Keratinocyte (primary cell): Measurements from ENCODE around the gene C3orf33. TPM values are rescaled to one million over a fixed set of nuclear protein-coding genes. Genes with fewer than 3 reads are reported as not detected.

Source experiments
- DNase-seq: peaks from one replicate; pipeline ENCODE4 v3.0.0-alpha.2; 2011; ENCODE audit warnings: low read depth, missing footprints, low spot score
- FAIRE-seq: peaks from 2 replicates; lab custom pipeline; 2011; peaks lifted over from hg19 to GRCh38; lab: Jason Lieb, UNC
- H2AFZ ChIP-seq: 2 replicates; pipeline ENCODE4 v1.6.0; 2012; ENCODE audit warnings: low read length, control low read depth, inconsistent platforms; ENCODE audit not compliant: control insufficient read depth
- H3K27ac ChIP-seq: 2 replicates; pipeline ENCODE4 v1.5.1; 2011; ENCODE audit warnings: low read length; ENCODE audit not compliant: control insufficient read depth, insufficient read depth
- H3K27me3 ChIP-seq: 3 replicates; pipeline ENCODE4 v1.6.0; 2011; ENCODE audit warnings: low read length; ENCODE audit not compliant: control insufficient read depth, insufficient read depth; ENCODE audit errors: extremely low read depth
- H3K36me3 ChIP-seq, 2 experiments: 2 replicates in 1 of 2; 3 replicates in 1 of 2; pipeline ENCODE4 v1.5.1; 2011; ENCODE audit warnings: low read length in 2 of 2, mild to moderate bottlenecking in 1 of 2; ENCODE audit not compliant: control insufficient read depth in 2 of 2, insufficient read depth in 2 of 2; ENCODE audit errors: extremely low read depth in 1 of 2
- H3K4me1 ChIP-seq: 3 replicates; pipeline ENCODE4 v1.5.1; 2011; ENCODE audit warnings: low read length; ENCODE audit not compliant: control insufficient read depth, insufficient read depth; ENCODE audit errors: extremely low read depth
- H3K4me2 ChIP-seq: 3 replicates; pipeline ENCODE4 v1.6.0; 2011; ENCODE audit warnings: low read depth, low read length; ENCODE audit not compliant: control insufficient read depth, insufficient read depth; ENCODE audit errors: extremely low read depth
- H3K4me3 ChIP-seq, 3 experiments: fragments of 200-600 bp in 1 of 3; sonication (generic) in 1 of 3; 2 replicates in 2 of 3; 3 replicates in 1 of 3; pipeline ENCODE4 v1.5.1; 2011 to 2016; ENCODE audit warnings: low read length in 3 of 3, mild to moderate bottlenecking in 3 of 3, control low read depth in 2 of 3, inconsistent platforms in 1 of 3, low read depth in 1 of 3, mixed read lengths in 1 of 3, mixed run types in 1 of 3, moderate library complexity in 1 of 3; ENCODE audit not compliant: control insufficient read depth in 2 of 3, insufficient read depth in 2 of 3; ENCODE audit errors: extremely low read depth in 1 of 3
- H3K79me2 ChIP-seq: 2 replicates; pipeline ENCODE4 v1.6.0; 2012; ENCODE audit warnings: low read length; ENCODE audit not compliant: control insufficient read depth, insufficient read depth
- H3K9ac ChIP-seq: 3 replicates; pipeline ENCODE4 v1.6.0; 2011; ENCODE audit warnings: low read length; ENCODE audit not compliant: control insufficient read depth, insufficient read depth; ENCODE audit errors: extremely low read depth
- H3K9me1 ChIP-seq: 3 replicates; pipeline ENCODE4 v1.6.0; 2011; ENCODE audit warnings: low read length; ENCODE audit not compliant: control insufficient read depth, insufficient read depth; ENCODE audit errors: extremely low read depth
- H3K9me3 ChIP-seq: 2 replicates; pipeline ENCODE4 v1.5.1; 2012; ENCODE audit warnings: low read depth, low read length; ENCODE audit not compliant: control insufficient read depth
- H4K20me1 ChIP-seq: 3 replicates; pipeline ENCODE4 v1.6.0; 2011; ENCODE audit warnings: low read length; ENCODE audit not compliant: control insufficient read depth, insufficient read depth; ENCODE audit errors: extremely low read depth
- EZH2 ChIP-seq: IDR thresholded peaks from one replicate; pipeline ENCODE4 v1.6.1; 2012; ENCODE audit warnings: inconsistent platforms, mild to moderate bottlenecking, low read length, moderate library complexity
- dilution Hi-C: fragments of 300-500 bp; cut with MboI; formaldehyde crosslinking; loops from one replicate; pipeline ENCODE4 v1.7.0; 2020; ENCODE audit warnings: low sequenced_read_pairs; ENCODE audit not compliant: extremely low pct_ligation_motif_present
- polyA plus RNA-seq, 5 experiments: library from polyadenylated mRNA; depleted of rRNA in 3 of 5; stranded (reverse) in 3 of 5; stranded (forward) in 1 of 5; unstranded in 1 of 5; fragments of >200 nt; gene quantifications; 1 replicate in 1 of 5; 2 replicates in 3 of 5; 3 replicates in 1 of 5; pipeline versions ENCODE4 v1.2.1 to v1.2.3, GENCODE V29; 2011 to 2012; ENCODE audit warnings: missing spikeins in 2 of 5, low read depth in 1 of 5, low replicate concordance in 1 of 5
- TF ChIP-seq, protein P1 (sequence below), 3 experiments: IDR thresholded peaks in 1 of 3; conservative IDR thresholded peaks in 1 of 3; optimal IDR thresholded peaks in 1 of 3; 2 replicates in 2 of 3; 3 replicates in 1 of 3; pipeline versions ENCODE3 to v1.5.1; 2011; ENCODE audit warnings: low read length in 3 of 3, mild to moderate bottlenecking in 3 of 3, moderate library complexity in 2 of 3, control low read depth in 1 of 3, inconsistent platforms in 1 of 3; ENCODE audit not compliant: insufficient read depth in 2 of 3; ENCODE audit errors: extremely low read depth in 1 of 3

The C3orf33 gene
- polyA plus RNA-seq, 1 donor (not counting 4 experiments of a cell fraction or from before 2014, with no cell fraction given): 2.9 TPM

GRCh38 chr3:155741603-155742002 lies 64.5 kb downstream of the C3orf33 start:
- Histone ChIP-seq H3K27me3 (peaks cover 36% of the 10 kb centered on the region), H3K79me2 (no peaks in the 10 kb centered on the region), H4K20me1 (no peaks in the 10 kb centered on the region), H3K27ac (no peak overlapping the region), H3K9me1 (no peaks in the 10 kb centered on the region), H3K9me3 (no peaks in the 10 kb centered on the region), H2AFZ (no peak overlapping the region), H3K4me3 (no peak overlapping the region), H3K9ac (no peak overlapping the region), H3K36me3 (no peaks in the 10 kb centered on the region), H3K4me1 (peaks cover 13% of the 10 kb centered on the region), H3K4me2 (no peak overlapping the region)
- dilution Hi-C loops: no loop called here
- no peak for DNase-seq
- no peak for TF ChIP-seq EZH2
- TF ChIP-seq, protein P1, sequence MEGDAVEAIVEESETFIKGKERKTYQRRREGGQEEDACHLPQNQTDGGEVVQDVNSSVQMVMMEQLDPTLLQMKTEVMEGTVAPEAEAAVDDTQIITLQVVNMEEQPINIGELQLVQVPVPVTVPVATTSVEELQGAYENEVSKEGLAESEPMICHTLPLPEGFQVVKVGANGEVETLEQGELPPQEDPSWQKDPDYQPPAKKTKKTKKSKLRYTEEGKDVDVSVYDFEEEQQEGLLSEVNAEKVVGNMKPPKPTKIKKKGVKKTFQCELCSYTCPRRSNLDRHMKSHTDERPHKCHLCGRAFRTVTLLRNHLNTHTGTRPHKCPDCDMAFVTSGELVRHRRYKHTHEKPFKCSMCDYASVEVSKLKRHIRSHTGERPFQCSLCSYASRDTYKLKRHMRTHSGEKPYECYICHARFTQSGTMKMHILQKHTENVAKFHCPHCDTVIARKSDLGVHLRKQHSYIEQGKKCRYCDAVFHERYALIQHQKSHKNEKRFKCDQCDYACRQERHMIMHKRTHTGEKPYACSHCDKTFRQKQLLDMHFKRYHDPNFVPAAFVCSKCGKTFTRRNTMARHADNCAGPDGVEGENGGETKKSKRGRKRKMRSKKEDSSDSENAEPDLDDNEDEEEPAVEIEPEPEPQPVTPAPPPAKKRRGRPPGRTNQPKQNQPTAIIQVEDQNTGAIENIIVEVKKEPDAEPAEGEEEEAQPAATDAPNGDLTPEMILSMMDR (optimal IDR thresholded peaks at IDR 0.05 in 1 of 3, IDR thresholded peaks at IDR 0.05 in 1 of 3, conservative IDR thresholded peaks at IDR 0.05 in 1 of 3; ENCODE audit: extremely low read depth in 1 of 3, insufficient read depth in 2 of 3, low read length in 3 of 3): no peak
- FAIRE-seq: no peak

GRCh38 chr3:155741101-155741500 lies 65.0 kb downstream of the C3orf33 start:
- Histone ChIP-seq H3K27ac (no peak overlapping the region), H3K9ac (no peak overlapping the region), H3K4me3 (no peak overlapping the region), H4K20me1 (no peaks in the 10 kb centered on the region), H3K27me3 (peaks cover 34% of the 10 kb centered on the region), H3K9me3 (no peaks in the 10 kb centered on the region), H3K4me1 (peaks cover 13% of the 10 kb centered on the region), H3K79me2 (no peaks in the 10 kb centered on the region), H3K9me1 (no peaks in the 10 kb centered on the region), H3K4me2 (no peak overlapping the region), H3K36me3 (no peaks in the 10 kb centered on the region), H2AFZ (no peak overlapping the region)
- FAIRE-seq: no peak
- TF ChIP-seq, protein P1 (optimal IDR thresholded peaks at IDR 0.05 in 1 of 3, IDR thresholded peaks at IDR 0.05 in 1 of 3, conservative IDR thresholded peaks at IDR 0.05 in 1 of 3; ENCODE audit: extremely low read depth in 1 of 3, insufficient read depth in 2 of 3, low read length in 3 of 3): no peak
- no peak for TF ChIP-seq EZH2
- dilution Hi-C loops: no loop called here
- DNase-seq: no peak
